VCaP (cell line): Measurements from ENCODE around the gene ATP5PD.

Source experiments
- H3K27ac ChIP-seq: fragments of 450-650 bp; 2 replicates; pipeline ENCODE4 v1.5.1; 2017
- TF ChIP-seq, protein P1 (sequence below): fragments of 450-650 bp; conservative IDR thresholded peaks from 2 replicates; pipeline ENCODE4 v1.5.1; 2017; ENCODE audit warnings: mild to moderate bottlenecking, moderate library complexity

Gene ATP5PD

DNA sequence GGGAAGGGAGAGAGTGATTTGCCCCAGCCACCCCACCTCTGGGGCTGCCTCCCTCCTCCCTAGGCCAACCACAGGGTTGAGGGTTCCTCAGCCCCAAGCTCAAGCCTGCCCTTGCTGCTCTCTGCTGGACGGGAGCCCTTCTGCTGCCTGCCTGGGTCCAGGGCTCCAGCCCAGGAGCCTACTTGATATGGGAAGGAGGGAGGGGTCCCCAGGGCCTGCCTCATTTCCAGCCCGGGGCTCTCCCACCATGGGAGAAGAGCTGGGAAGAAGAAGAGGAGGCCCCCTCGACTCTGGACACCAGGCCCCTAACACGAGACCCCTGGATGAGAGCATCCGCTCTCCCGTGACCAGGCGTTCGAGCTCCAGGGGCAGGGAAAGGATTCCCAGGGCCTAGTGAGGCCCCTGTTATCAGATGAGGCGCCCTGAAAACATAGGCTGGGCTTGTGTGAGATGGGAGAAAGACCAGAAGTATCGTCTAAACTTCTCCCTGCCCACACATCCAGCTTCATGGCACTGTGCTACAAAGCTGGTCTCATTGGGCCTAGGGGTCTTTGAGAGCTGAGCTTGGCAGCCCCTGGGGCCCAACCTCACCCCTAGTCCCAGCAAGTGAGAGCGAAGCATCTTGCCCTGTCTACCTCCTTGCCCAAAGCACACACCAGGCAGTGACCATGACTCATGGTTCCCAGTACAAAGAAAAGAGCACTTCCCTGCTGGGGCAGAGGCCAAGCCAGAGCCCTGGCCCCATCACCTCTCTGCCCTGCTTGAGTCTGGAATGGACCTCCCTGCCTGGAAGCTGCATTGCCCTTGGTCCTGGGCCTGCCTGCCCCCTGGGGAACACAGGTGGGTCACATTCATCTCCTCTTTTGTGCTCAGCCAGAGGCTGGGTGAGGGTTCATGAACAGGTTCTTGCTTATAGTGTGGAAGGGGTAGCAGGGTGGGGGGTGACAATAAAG is 42.0 kb upstream of the ATP5PD start:
- H3K27ac ChIP-seq: no peak overlapping the region

DNA sequence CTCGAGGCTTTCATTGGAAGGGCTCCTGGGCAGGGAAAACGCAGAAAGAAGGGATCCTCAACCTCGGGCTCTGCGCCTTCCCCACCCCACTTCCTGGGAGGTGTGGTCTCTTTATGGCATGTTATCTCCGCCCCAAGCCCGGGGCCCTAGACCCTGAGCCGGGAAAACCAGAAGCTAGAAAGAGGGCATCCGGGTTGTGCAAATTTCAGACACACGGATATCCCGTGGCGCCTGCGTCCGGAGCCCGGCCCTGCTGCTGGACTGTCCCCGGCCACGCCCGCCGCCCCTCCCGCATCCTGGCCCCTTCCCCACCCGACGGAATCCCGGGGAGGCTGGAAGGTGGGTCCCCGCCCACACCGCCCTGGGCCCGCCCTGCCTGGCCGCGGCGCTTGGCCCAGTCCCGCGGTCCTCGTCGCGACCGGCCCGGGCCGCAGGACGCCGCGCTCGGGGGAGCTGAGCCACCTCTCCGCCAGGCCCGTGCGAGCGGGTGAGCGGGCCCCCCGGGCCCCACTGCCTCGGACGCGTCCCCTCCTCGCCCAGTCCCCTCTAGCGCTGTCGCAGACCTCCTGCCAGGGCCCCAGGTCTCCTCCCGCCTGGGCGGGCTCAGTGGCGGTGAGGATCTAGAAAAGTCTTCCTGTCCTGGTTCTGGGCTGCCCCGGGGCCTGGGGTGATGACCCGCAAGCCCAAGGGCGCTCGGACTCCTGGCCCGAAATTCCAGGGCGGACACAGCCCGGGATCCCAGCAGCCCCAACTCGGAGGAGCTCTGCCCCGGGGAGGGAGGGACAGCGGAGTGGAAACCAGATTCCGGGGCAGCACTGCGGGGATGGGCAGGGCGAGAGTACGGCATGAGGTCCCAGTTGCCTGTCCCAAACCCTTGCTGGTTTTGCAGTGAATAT is 41.0 kb upstream of the ATP5PD start, which contains the start of gene SLC16A5:
Gene SLC16A5, plus strand, starts transcription at position 397 of the 896 bp plus-strand sequence. CDS start 5,683 bp downstream, outside the sequence.
- TF ChIP-seq, protein P1, sequence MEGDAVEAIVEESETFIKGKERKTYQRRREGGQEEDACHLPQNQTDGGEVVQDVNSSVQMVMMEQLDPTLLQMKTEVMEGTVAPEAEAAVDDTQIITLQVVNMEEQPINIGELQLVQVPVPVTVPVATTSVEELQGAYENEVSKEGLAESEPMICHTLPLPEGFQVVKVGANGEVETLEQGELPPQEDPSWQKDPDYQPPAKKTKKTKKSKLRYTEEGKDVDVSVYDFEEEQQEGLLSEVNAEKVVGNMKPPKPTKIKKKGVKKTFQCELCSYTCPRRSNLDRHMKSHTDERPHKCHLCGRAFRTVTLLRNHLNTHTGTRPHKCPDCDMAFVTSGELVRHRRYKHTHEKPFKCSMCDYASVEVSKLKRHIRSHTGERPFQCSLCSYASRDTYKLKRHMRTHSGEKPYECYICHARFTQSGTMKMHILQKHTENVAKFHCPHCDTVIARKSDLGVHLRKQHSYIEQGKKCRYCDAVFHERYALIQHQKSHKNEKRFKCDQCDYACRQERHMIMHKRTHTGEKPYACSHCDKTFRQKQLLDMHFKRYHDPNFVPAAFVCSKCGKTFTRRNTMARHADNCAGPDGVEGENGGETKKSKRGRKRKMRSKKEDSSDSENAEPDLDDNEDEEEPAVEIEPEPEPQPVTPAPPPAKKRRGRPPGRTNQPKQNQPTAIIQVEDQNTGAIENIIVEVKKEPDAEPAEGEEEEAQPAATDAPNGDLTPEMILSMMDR: no peak
- peak within 1 kb of the TSS; percentile 16; the same call in 1 of the 2 replicates for H3K27ac ChIP-seq

More for the DNA sequence above, 42.0 kb upstream of the ATP5PD start:
- TF ChIP-seq, protein P1: no peak

DNA sequence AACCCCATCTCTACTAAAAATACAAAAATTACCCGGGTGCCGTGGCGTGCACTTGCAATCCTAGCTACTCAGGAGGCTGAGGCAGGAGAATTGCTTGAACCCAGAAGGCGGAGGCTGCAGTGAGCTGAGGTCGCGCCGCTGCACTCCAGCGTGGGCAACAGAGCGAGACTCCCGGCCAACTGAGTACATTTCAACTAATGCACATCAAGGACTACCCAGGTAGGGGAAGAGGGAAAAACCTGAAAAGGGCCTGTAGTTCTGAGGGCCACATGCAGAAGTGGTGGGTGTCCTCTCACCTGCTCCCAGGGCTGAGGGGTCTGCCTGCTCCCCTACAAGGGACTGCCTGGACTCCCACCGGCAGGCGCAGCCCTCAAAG is 40.4 kb upstream of the ATP5PD start:
- TF ChIP-seq, protein P1: no peak
- H3K27ac ChIP-seq: peak overlapping the region; percentile 16; the same call in 1 of the 2 replicates

DNA sequence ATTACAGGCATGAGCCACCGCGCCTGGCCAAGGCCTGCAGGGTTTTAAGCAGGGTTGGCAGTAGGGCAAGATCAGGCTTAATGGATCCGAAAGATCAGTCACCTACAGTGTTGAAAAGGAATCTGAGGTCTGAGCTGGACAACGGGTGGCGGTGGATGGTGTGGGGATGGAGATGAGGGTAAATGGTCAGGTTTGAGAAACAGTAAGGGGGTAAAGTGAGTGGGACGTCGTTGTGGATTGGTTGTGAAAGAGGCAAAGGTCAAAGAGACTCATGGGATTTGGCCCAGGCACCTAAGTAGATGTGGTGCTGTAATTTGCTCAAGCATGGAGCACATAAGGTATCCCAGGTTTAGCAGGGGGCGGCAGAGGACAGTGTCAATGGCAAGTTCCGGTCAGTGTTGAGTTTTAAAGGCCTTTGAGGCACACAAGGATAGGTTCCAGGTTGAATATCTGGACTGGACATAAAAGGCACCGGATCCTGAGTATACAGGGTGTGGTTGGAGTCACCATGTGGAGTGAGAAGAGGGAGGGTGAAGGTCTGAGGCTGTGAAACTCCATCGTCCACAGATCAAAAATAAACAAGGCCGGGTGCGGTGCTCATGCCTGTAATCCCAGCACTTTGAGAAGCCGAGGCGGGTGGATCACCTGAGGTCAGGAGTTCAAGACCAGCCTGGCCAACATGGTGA is 39.9 kb upstream of the ATP5PD start:
- H3K27ac ChIP-seq: no peak overlapping the region
- TF ChIP-seq, protein P1: no peak

DNA sequence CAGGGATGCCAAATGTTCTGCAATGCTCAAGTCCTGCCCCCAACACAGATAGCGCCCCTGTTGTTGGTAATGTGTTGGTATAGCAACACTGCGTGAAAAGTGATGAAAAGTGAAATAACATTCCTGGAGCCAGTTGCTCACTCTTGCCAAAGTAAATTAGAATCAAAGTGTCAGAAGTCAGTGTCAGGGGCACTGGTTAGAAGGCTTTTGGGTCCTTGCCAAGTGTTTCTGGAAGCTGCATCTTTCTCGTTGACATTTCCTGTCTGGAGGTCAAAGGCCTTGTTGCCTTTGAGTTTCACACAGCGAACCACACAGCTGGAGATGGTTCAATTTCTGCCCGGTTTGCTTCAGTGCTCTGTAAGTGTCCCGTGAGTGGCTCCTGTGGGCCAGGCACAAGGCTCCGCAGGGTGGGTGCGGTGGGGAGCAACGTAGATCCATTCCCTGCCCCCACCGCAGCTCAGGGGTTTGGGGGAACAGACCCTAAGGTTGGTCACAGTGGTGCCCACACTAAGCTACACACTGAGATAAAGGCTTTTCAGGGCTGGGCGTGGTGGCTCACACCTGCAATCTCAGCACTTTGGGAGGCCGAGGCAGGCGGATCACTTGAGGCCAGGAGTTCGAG is 37.4 kb upstream of the ATP5PD start:
- H3K27ac ChIP-seq: peak overlapping the region; percentile 25
- TF ChIP-seq, protein P1: no peak

DNA sequence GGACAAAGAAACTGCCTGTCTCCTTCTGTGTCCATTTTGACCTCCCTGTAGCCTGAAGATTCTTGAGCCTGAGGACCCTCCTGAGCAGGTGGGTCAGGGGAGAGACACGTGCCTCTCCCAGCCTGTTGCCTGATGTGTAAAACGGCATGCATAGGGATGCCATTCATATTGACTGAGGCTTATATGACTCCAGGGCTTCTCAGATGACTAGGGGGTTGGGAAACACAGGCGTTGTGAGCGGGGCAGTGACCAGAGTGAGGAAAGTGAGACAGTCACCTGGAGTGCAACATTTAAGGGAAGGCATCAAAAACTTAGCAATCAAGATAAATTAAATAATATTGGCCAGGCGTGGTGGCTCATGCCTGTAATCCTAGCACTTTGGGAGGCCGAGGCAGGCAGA is 35.9 kb upstream of the ATP5PD start:
- TF ChIP-seq, protein P1: no peak
- H3K27ac ChIP-seq: no peak overlapping the region
